GM12878 (cell line): Measurements from ENCODE around the gene ADAM33. TPM values are rescaled to one million over a fixed set of nuclear protein-coding genes. Genes with fewer than 3 reads are reported as not detected.
A peak's percentile ranks its signal among the peaks of the same experiment; 100 is the strongest.

Experiments used
- ATAC-seq: fragments of 200-7000 bp; cut with Tn5 transposase; 3 replicates; pipeline ENCODE4 v1.9.1; 2020; ENCODE audit warnings: mild to moderate bottlenecking, moderate library complexity
- BruUV-seq: library from RNA; stranded (reverse); fragments of 400-500 nt; replicated peaks from 2 replicates; lab custom pipeline; 2021; lab: Mats Ljungman, UMichigan
- CTCF ChIA-PET: fragments of 300-600 bp; sonication (Branson Sonifier 250); formaldehyde crosslinking; extraction: SDS; loops from one replicate; lab custom pipeline; 2021; ENCODE audit warnings: inconsistent platforms; lab: Yijun Ruan, JAX
- POLR2A ChIA-PET: fragments of 350-600 bp; formaldehyde crosslinking; extraction: SDS; loops from one replicate; lab custom pipeline; 2021; ENCODE audit warnings: inconsistent platforms; lab: Charles Lee
- RAD21 ChIA-PET: fragments of 300-600 bp; sonication (Branson Sonifier 250); formaldehyde crosslinking; loops from one replicate; lab custom pipeline; 2023; ENCODE audit warnings: antibody characterized with exemption; ENCODE audit not compliant: unreplicated experiment; lab: Charles Lee
- SMC1A ChIA-PET: fragments of 300-600 bp; sonication (Branson Sonifier 250); formaldehyde crosslinking; loops from one replicate; lab custom pipeline; 2023; ENCODE audit not compliant: unreplicated experiment, uncharacterized antibody; lab: Charles Lee
- DNase-seq: peaks from one replicate; pipeline ENCODE4 v3.0.0-alpha.2; 2011; ENCODE audit warnings: low read depth, low spot score
- FAIRE-seq: peaks from 3 replicates; lab custom pipeline; 2011; peaks lifted over from hg19 to GRCh38; lab: Jason Lieb, UNC
- H2AFZ ChIP-seq: 2 replicates; pipeline ENCODE4 v1.6.0; 2011; ENCODE audit warnings: low read depth, low read length, control low read depth; ENCODE audit not compliant: control insufficient read depth
- H3K27ac ChIP-seq: 2 replicates; pipeline ENCODE4 v1.5.1; 2011; ENCODE audit warnings: control low read depth; ENCODE audit not compliant: control insufficient read depth, insufficient read depth
- H3K27me3 ChIP-seq, 2 experiments: replicated peaks in 1 of 2; 2 replicates each; pipeline versions ENCODE4 v1.6.0 to v1.6.1; 2011; ENCODE audit warnings: low read length in 1 of 2; ENCODE audit not compliant: control insufficient read depth in 2 of 2, insufficient read depth in 2 of 2
- H3K36me3 ChIP-seq, 2 experiments: 2 replicates each; pipeline ENCODE4 v1.5.1; 2011; ENCODE audit warnings: low read length in 1 of 2; ENCODE audit not compliant: control insufficient read depth in 2 of 2, insufficient read depth in 2 of 2
- H3K4me1 ChIP-seq: 2 replicates; pipeline ENCODE4 v1.6.1; 2011; ENCODE audit warnings: mild to moderate bottlenecking, low read length, moderate library complexity, mixed read lengths; ENCODE audit not compliant: control insufficient read depth, insufficient read depth
- H3K4me2 ChIP-seq: 2 replicates; pipeline ENCODE4 v1.6.0; 2011; ENCODE audit warnings: control low read depth; ENCODE audit not compliant: control insufficient read depth, insufficient read depth
- H3K4me3 ChIP-seq: fragments of 200-600 bp; sonication (generic); 2 replicates; pipeline ENCODE4 v1.5.1; 2016
- H3K79me2 ChIP-seq: 2 replicates; pipeline ENCODE4 v1.6.0; 2011; ENCODE audit warnings: low read length; ENCODE audit not compliant: control insufficient read depth, insufficient read depth
- H3K9ac ChIP-seq: 2 replicates; pipeline ENCODE4 v1.8.0; 2011; ENCODE audit warnings: low read length, control low read depth, mixed read lengths; ENCODE audit not compliant: control insufficient read depth, insufficient read depth
- H3K9me3 ChIP-seq: replicated peaks from 3 replicates; pipeline ENCODE4 v1.5.1; 2011; ENCODE audit warnings: mild to moderate bottlenecking, low read length; ENCODE audit not compliant: control insufficient read depth, insufficient read depth
- H4K20me1 ChIP-seq: 2 replicates; pipeline ENCODE4 v1.6.0; 2011; ENCODE audit not compliant: control insufficient read depth, insufficient read depth
- CBX5 ChIP-seq: sonication (generic); IDR thresholded peaks from 2 replicates; pipeline ENCODE4 v1.6.1; 2016; ENCODE audit warnings: low read depth, moderate library complexity, mild to moderate bottlenecking, inconsistent platforms
- CEBPZ ChIP-seq: fragments of 150-350 bp; IDR thresholded peaks from 2 replicates; pipeline ENCODE4 v1.6.1; 2016; ENCODE audit warnings: low read depth, low read length
- CHD4 ChIP-seq: fragments of 200-600 bp; sonication (generic); IDR thresholded peaks from 2 replicates; pipeline ENCODE4 v1.6.1; 2016; ENCODE audit warnings: mild to moderate bottlenecking
- DPF2 ChIP-seq: fragments of 450-650 bp; IDR thresholded peaks from 2 replicates; pipeline ENCODE4 v1.6.1; 2017; ENCODE audit warnings: mild to moderate bottlenecking
- HCFC1 ChIP-seq: fragments of 150-350 bp; IDR thresholded peaks from 2 replicates; pipeline ENCODE4 v1.6.1; 2014; ENCODE audit warnings: low read length
- IRF5 ChIP-seq: fragments of 450-650 bp; IDR thresholded peaks from 2 replicates; pipeline ENCODE4 v1.6.1; 2017; ENCODE audit warnings: borderline replicate concordance
- NFYA ChIP-seq: IDR thresholded peaks from 2 replicates; pipeline ENCODE4 v1.6.1; 2011; ENCODE audit warnings: low read depth, mild to moderate bottlenecking, low read length, improper control_type of control experiment, borderline replicate concordance
- POU2F2 ChIP-seq: IDR thresholded peaks from 3 replicates; pipeline ENCODE4 v1.6.1; 2011; ENCODE audit warnings: low read depth, mild to moderate bottlenecking, low read length, borderline replicate concordance
- SIX5 ChIP-seq: IDR thresholded peaks from 2 replicates; pipeline ENCODE4 v1.6.1; 2011; ENCODE audit warnings: mild to moderate bottlenecking, low read depth, low read length, moderate library complexity; ENCODE audit not compliant: severe bottlenecking
- SUPT20H ChIP-seq: IDR thresholded peaks from 2 replicates; pipeline ENCODE4 v1.6.1; 2011; ENCODE audit warnings: low read depth, mild to moderate bottlenecking, low read length, moderate library complexity, borderline replicate concordance; ENCODE audit not compliant: control insufficient read depth
- SUZ12 ChIP-seq: fragments of 200-600 bp; sonication (generic); IDR thresholded peaks from one replicate; pipeline ENCODE4 v1.6.1; 2018; ENCODE audit warnings: antibody characterized with exemption, mild to moderate bottlenecking; ENCODE audit not compliant: unreplicated experiment
- TAF1 ChIP-seq: IDR thresholded peaks from 2 replicates; pipeline ENCODE4 v1.6.1; 2011; ENCODE audit warnings: mild to moderate bottlenecking, low read depth, low read length, borderline replicate concordance
- WRNIP1 ChIP-seq: IDR thresholded peaks from 2 replicates; pipeline ENCODE4 v1.6.1; 2011; ENCODE audit warnings: low read depth, low read length, improper control_type of control experiment, borderline replicate concordance
- ZNF592 ChIP-seq: fragments of 450-650 bp; IDR thresholded peaks from 2 replicates; pipeline ENCODE4 v1.6.1; 2017; ENCODE audit warnings: mild to moderate bottlenecking, moderate library complexity
- WGBS: methylation state at CpG from one replicate; pipeline ENCODE4 v1.1.6; 2016; ENCODE audit warnings: low lambda C conversion rate; ENCODE audit not compliant: insufficient replicate concordance, insufficient coverage; ENCODE audit errors: missing lambda C conversion rate; 5-methylcytosine and 5-hydroxymethylcytosine counted together
- in situ Hi-C: fragments of 300-500 bp; cut with MboI; formaldehyde crosslinking; loops from 9 replicates; pipeline ENCODE4 v1.14.3; 2018; ENCODE audit warnings: mixed read lengths
- intact Hi-C: fragments of 100-400 bp; cut with micrococcal nuclease; formaldehyde crosslinking; loops from one replicate; pipeline ENCODE4 v1.14.2; 2022; ENCODE audit not compliant: unreplicated experiment
- polyA plus RNA-seq, 11 experiments: library from polyadenylated mRNA; depleted of rRNA in 4 of 11; unstranded in 6 of 11; stranded (reverse) in 5 of 11; fragments of >200 nt; fragmentation: Nextera tagmentation in 4 of 11; fragmentation: Illumina TruSeq in 1 of 11; extraction: Ambion mirVana in 4 of 11; extraction: Trizol in 1 of 11; gene quantifications; 1 replicate in 1 of 11; 2 replicates in 10 of 11; pipeline versions ENCODE4 v1.2.1 to v1.2.3, GENCODE V29; 2011 to 2016; ENCODE audit warnings: inconsistent platforms in 2 of 11, missing spikeins in 2 of 11, low read depth in 1 of 11
- total RNA-seq, 4 experiments: library from RNA; depleted of rRNA in 3 of 4; stranded (reverse); fragments of >200 nt in 3 of 4; fragmentation: Illumina TruSeq in 1 of 4; extraction: Trizol in 1 of 4; gene quantifications; 2 replicates each; pipeline versions ENCODE4 v1.2.1 to v1.2.3, GENCODE V29; 2013 to 2021

ADAM33 gene
- total and polyA plus RNA-seq, 10 of the 15 experiments (the other 5 are each of a cell fraction or from before 2014, with no cell fraction given) = not detected

GRCh38 chr20:3687655-3688054 is 5.8 kb upstream of the ADAM33 start (continued):
- TF ChIP-seq SIX5 (peak; percentile 71), CBX5 (no peak), HCFC1 (peak; percentile 39; the same call in 1 of the 2 replicates), WRNIP1 (no peak), SUPT20H (no peak), DPF2 (no peak), SUZ12 (no peak), NFYA (no peak)

GRCh38 chr20:3686867-3687321 is 5.1 kb upstream of the ADAM33 start:
- FAIRE-seq = no peak
- no peak for ATAC-seq
- intact Hi-C loops = loop anchor here (10.0 kb wide), 1 partner anchor 398 kb away; no protein-coding TSS in a partner anchor
- Histone ChIP-seq H3K4me1 (no peaks in the 10 kb centered on the region), H2AFZ (no peak overlapping the region), H3K9ac (no peak overlapping the region), H3K27me3 (peaks cover 0 to 3% of the 10 kb centered on the region in 2 experiments; a peak in 2 of 4 replicates), H3K27ac (no peak overlapping the region), H3K4me2 (no peak overlapping the region), H3K9me3 (no peaks in the 10 kb centered on the region), H3K36me3 (no peaks in the 10 kb centered on the region), H3K4me3 (no peak overlapping the region), H4K20me1 (no peaks in the 10 kb centered on the region), H3K79me2 (no peaks in the 10 kb centered on the region)
- POLR2A ChIA-PET = no interaction called here
- in situ Hi-C loops = no loop called here
- CTCF ChIA-PET = interaction anchor here (2.2 to 2.8 kb wide), 2 partner anchors 10 to 24 kb away, joined by 5 to 14 read pairs; no protein-coding TSS in a partner anchor
- no TSS peak for BruUV-seq
- RAD21 ChIA-PET = no interaction called here
- SMC1A ChIA-PET = no interaction called here
- WGBS = 19% methylated on average over 9 of the region's 9 CpGs
- DNase-seq = no peak
- TF ChIP-seq TAF1 (no peak), POU2F2 (no peak), IRF5 (no peak), ZNF592 (no peak), CHD4 (no peak), CEBPZ (no peak)
